ENCODE results near the gene TANGO6. TPM values are rescaled to one million over a fixed set of nuclear protein-coding genes. Genes with fewer than 3 reads are reported as not detected.

The TANGO6 gene
- total RNA-seq, 2 donors from 2014 or later: 9.6 to 15.3 TPM

GRCh38 chr16:68814516-68814915, 28.8 kb upstream of the TANGO6 start:
- Histone ChIP-seq H3K4me3 (ENCODE audit: low read length) (no peak overlapping the region), H3K27ac (ENCODE audit: low read depth, low read length) (no peak overlapping the region), H3K36me3 (ENCODE audit: control insufficient read depth, insufficient read depth, low read length) (no peaks in the 10 kb centered on the region), H3K27me3 (ENCODE audit: control insufficient read depth, insufficient read depth, low read length, poor library complexity, severe bottlenecking) (no peaks in the 10 kb centered on the region), H3K4me1 (ENCODE audit: control insufficient read depth, insufficient read depth, low read length) (no peaks in the 10 kb centered on the region), H3K9me3 (ENCODE audit: control insufficient read depth, low read length) (no peaks in the 10 kb centered on the region), H3K9ac (ENCODE audit: extremely low read depth, low read length, poor library complexity, severe bottlenecking) (no peak overlapping the region)
- peaks cover 76% of the 10 kb centered on the region for H3K36me3 Mint-ChIP-seq (ENCODE audit: low read depth)
- H3K27ac Mint-ChIP-seq: no peak overlapping the region
- H3K9me3 Mint-ChIP-seq: no peaks in the 10 kb centered on the region
- no peak overlapping the region for H3K4me3 Mint-ChIP-seq
- 91 to 100% methylated on average over 2 to 3 of the region's 3 CpGs for WGBS, 2 experiments (ENCODE audit: insufficient coverage in 1 of 2, insufficient read length in 1 of 2)
- DNase-seq: no peak
- TF ChIP-seq CTCF (conservative IDR thresholded peaks at IDR 0.05): no peak
- no peaks in the 10 kb centered on the region for H3K27me3 Mint-ChIP-seq (ENCODE audit: insufficient read depth)
- H3K4me1 Mint-ChIP-seq: no peaks in the 10 kb centered on the region

DNA sequence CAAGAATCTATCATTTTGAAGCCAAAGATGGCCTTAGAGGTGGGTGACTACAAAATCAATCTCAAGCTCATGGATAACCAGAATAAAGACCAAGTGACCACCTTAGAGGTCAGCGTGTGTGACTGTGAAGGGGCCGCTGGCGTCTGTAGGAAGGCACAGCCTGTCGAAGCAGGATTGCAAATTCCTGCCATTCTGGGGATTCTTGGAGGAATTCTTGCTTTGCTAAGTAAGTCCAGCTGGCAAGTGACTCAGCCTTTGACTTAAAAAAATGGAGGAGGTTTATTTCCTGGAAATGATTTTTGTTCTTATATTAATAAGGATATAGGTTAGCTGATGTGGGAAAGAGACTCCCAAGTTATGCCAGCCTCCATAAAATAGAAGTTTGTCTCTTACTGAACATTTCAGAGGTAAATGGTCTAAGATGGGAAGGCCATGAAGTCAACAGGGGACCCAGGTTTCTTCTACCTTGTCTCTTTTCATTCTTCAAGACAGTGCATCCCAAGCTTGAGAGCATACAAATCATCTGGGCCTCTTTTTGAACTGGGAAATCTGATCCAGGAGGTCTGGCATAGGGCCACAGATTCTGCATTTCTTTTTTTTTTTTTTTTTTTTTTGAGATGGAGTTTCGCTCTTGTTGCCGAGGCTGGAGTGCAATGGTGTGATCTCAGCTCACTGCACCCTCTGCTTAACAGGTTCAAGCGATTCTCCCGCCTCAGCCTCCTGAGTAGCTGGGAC, 19.8 kb upstream of the TANGO6 start:
- no peak for TF ChIP-seq CTCF (conservative IDR thresholded peaks at IDR 0.05)
- no peaks in the 10 kb centered on the region for H3K4me1 Mint-ChIP-seq
- H3K36me3 ChIP-seq (ENCODE audit: control insufficient read depth, insufficient read depth, low read length): no peaks in the 10 kb centered on the region
- H3K9ac ChIP-seq (ENCODE audit: extremely low read depth, low read length, poor library complexity, severe bottlenecking): no peak overlapping the region
- peak overlapping the region; percentile 64 for H3K27ac Mint-ChIP-seq
- peaks cover 7% of the 10 kb centered on the region for H3K9me3 ChIP-seq (ENCODE audit: control insufficient read depth, low read length)
- H3K27me3 Mint-ChIP-seq (ENCODE audit: insufficient read depth): no peaks in the 10 kb centered on the region
- H3K36me3 Mint-ChIP-seq (ENCODE audit: low read depth): peaks cover 63% of the 10 kb centered on the region
- H3K4me1 ChIP-seq (ENCODE audit: control insufficient read depth, insufficient read depth, low read length): no peaks in the 10 kb centered on the region
- no peak overlapping the region for H3K4me3 ChIP-seq (ENCODE audit: low read length)
- H3K4me3 Mint-ChIP-seq: no peak overlapping the region
- H3K27me3 ChIP-seq (ENCODE audit: control insufficient read depth, insufficient read depth, low read length, poor library complexity, severe bottlenecking): no peaks in the 10 kb centered on the region
- H3K27ac ChIP-seq (ENCODE audit: low read depth, low read length): no peak overlapping the region
- no peaks in the 10 kb centered on the region for H3K9me3 Mint-ChIP-seq
- WGBS, 2 experiments (ENCODE audit: insufficient coverage in 1 of 2, insufficient read length in 1 of 2): 76 to 85% methylated on average over 7 to 8 of the region's 8 CpGs
- peak; percentile 68 for DNase-seq

- no peak overlapping the region for H3K4me3 Mint-ChIP-seq
- no peak overlapping the region for H3K27ac Mint-ChIP-seq
- Histone ChIP-seq H3K27ac (ENCODE audit: low read depth, low read length) (no peak overlapping the region), H3K27me3 (ENCODE audit: control insufficient read depth, insufficient read depth, low read length, poor library complexity, severe bottlenecking) (no peaks in the 10 kb centered on the region), H3K4me3 (ENCODE audit: low read length) (no peak overlapping the region), H3K4me1 (ENCODE audit: control insufficient read depth, insufficient read depth, low read length) (no peaks in the 10 kb centered on the region), H3K9me3 (ENCODE audit: control insufficient read depth, low read length) (peaks cover 7% of the 10 kb centered on the region), H3K9ac (ENCODE audit: extremely low read depth, low read length, poor library complexity, severe bottlenecking) (no peak overlapping the region), H3K36me3 (ENCODE audit: control insufficient read depth, insufficient read depth, low read length) (no peaks in the 10 kb centered on the region)
- H3K27me3 Mint-ChIP-seq (ENCODE audit: insufficient read depth): no peaks in the 10 kb centered on the region
- no peak for DNase-seq
- peak; percentile 51 for TF ChIP-seq CTCF (conservative IDR thresholded peaks at IDR 0.05)
- H3K9me3 Mint-ChIP-seq: no peaks in the 10 kb centered on the region
- H3K4me1 Mint-ChIP-seq: no peaks in the 10 kb centered on the region
- peaks cover 69% of the 10 kb centered on the region for H3K36me3 Mint-ChIP-seq (ENCODE audit: low read depth)
Observed at GRCh38 chr16:68825427-68825826, 17.9 kb upstream of the TANGO6 start.
